Vagina (tissue), 2 donors: ENCODE results near the gene OR1E2. TPM values are rescaled to one million over a fixed set of nuclear protein-coding genes. Genes with fewer than 3 reads are reported as not detected.
A peak's percentile ranks its signal among the peaks of the same experiment; 100 is the strongest.

ENCODE experiments used
- DNase-seq, 2 donors: peaks; one replicate each; pipeline ENCODE4 v3.0.0-alpha.2; 2017; ENCODE audit errors: extremely low spot score in 2 of 2
- H3K27ac ChIP-seq: fragments of 200-600 bp; sonication (generic); one replicate; pipeline ENCODE4 v1.5.1; 2019
- H3K27me3 ChIP-seq: fragments of 200-600 bp; sonication (generic); one replicate; pipeline ENCODE4 v1.5.1; 2019
- H3K36me3 ChIP-seq, 2 donors: fragments of 200-600 bp; sonication (generic); one replicate each; pipeline ENCODE4 v1.5.1; 2017 to 2019
- H3K4me1 ChIP-seq: fragments of 200-600 bp; sonication (generic); one replicate; pipeline ENCODE4 v1.5.1; 2019
- H3K4me3 ChIP-seq, 2 donors: fragments of 200-600 bp; sonication (generic); 1 replicate in 1 of 2; 2 replicates in 1 of 2; pipeline ENCODE4 v1.5.1; 2016 to 2019
- H3K9me3 ChIP-seq: fragments of 200-600 bp; sonication (generic); one replicate; pipeline ENCODE4 v1.5.1; 2019
- CTCF ChIP-seq, 3 experiments: fragments of 450-650 bp in 2 of 3; fragments of 200-600 bp in 1 of 3; sonication (generic) in 1 of 3; IDR thresholded peaks; one replicate each; pipeline ENCODE4 v1.5.1; 2017 to 2019; ENCODE audit warnings: antibody characterized with exemption in 3 of 3, mild to moderate bottlenecking in 2 of 3, moderate library complexity in 2 of 3
- POLR2A ChIP-seq, 2 donors: fragments of 450-650 bp; IDR thresholded peaks; one replicate each; pipeline ENCODE4 v1.6.1; 2017; ENCODE audit warnings: antibody characterized with exemption in 2 of 2, mild to moderate bottlenecking in 2 of 2, moderate library complexity in 2 of 2
- POLR2AphosphoS5 ChIP-seq, 2 donors: sonication (generic); formaldehyde crosslinking; IDR thresholded peaks; one replicate each; pipeline ENCODE4 v1.9.0; 2017; ENCODE audit warnings: antibody characterized with exemption in 2 of 2, mild to moderate bottlenecking in 2 of 2, low read depth in 1 of 2; ENCODE audit not compliant: insufficient read depth in 1 of 2
- intact Hi-C: fragments of 100-400 bp; cut with DNase I; formaldehyde crosslinking; loops from one replicate; pipeline ENCODE4 v1.15.1; 2023
- total RNA-seq: library from RNA; depleted of rRNA; stranded (reverse); fragments of >200 nt; gene quantifications from one replicate; pipeline ENCODE4 v1.2.3, GENCODE V29; 2016

Gene OR1E2
- not detected for total RNA-seq

GRCh38 chr17:3433741-3434140 lies at the start of gene OR1E2:
TSS of gene OR1E2 (minus strand) at chr17:3433841. CDS start at chr17:3433841, 0 bp downstream.
- no peak within 1 kb of the TSS for H3K27ac ChIP-seq
- H3K4me1 ChIP-seq: no peaks in the 10 kb centered on the region
- no peaks in the 10 kb centered on the region for H3K27me3 ChIP-seq
- DNase-seq: no peak
- TF ChIP-seq POLR2AphosphoS5 (IDR thresholded peaks at IDR 0.05; ENCODE audit: insufficient read depth in 1 of 2, low read depth in 1 of 2): no peak
- no peak for TF ChIP-seq POLR2A (IDR thresholded peaks at IDR 0.05)
- TF ChIP-seq CTCF (IDR thresholded peaks at IDR 0.05): no peak
- intact Hi-C loops: no loop called here
- H3K9me3 ChIP-seq: no peaks in the 10 kb centered on the region
- H3K36me3 ChIP-seq: no peaks in the 10 kb centered on the region
- H3K4me3 ChIP-seq: no peak within 1 kb of the TSS

- Histone ChIP-seq H3K27me3 (no peaks in the 10 kb centered on the region), H3K36me3 (no peaks in the 10 kb centered on the region), H3K27ac (no peak overlapping the region), H3K9me3 (no peaks in the 10 kb centered on the region), H3K4me1 (no peaks in the 10 kb centered on the region), H3K4me3 (no peak overlapping the region)
- TF ChIP-seq CTCF (IDR thresholded peaks at IDR 0.05) (no peak), POLR2AphosphoS5 (IDR thresholded peaks at IDR 0.05; ENCODE audit: insufficient read depth in 1 of 2, low read depth in 1 of 2) (no peak), POLR2A (IDR thresholded peaks at IDR 0.05) (no peak)
- DNase-seq: no peak
- intact Hi-C loops: no loop called here
Observed at GRCh38 chr17:3482852-3483251, 49.2 kb upstream of the OR1E2 start.

DNA sequence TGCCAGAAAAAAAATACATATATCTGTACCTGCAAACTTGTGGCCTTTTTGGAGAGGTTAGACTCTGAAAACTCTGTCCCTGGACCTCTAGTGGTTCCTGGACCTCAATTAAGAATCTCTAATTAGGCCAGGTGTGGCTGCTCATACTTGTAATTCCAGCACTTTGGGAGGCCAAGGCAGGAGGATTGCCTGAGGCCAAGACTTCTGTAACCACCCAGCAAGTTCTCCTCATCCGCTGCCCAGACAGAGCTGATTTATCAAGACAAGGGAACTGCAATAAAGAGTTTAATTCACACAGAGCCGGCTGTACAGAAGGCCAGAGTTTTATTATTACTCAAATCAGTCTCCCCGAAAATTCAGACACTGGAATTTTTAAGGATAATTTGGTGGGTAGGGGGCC lies 46.3 kb upstream of the OR1E2 start:
- Histone ChIP-seq H3K4me3 (no peak overlapping the region), H3K36me3 (no peaks in the 10 kb centered on the region), H3K9me3 (no peaks in the 10 kb centered on the region), H3K27ac (no peak overlapping the region), H3K4me1 (peaks cover 15% of the 10 kb centered on the region), H3K27me3 (no peaks in the 10 kb centered on the region)
- TF ChIP-seq POLR2AphosphoS5 (IDR thresholded peaks at IDR 0.05; ENCODE audit: insufficient read depth in 1 of 2, low read depth in 1 of 2) (no peak), CTCF (IDR thresholded peaks at IDR 0.05) (no peak), POLR2A (IDR thresholded peaks at IDR 0.05) (no peak)
- intact Hi-C loops: no loop called here
- DNase-seq: no peak

- Histone ChIP-seq H3K36me3 (no peaks in the 10 kb centered on the region), H3K4me3 (peak within 1 kb of the TSS; percentile 35 to 41)
- intact Hi-C loops: no loop called here
Observed at GRCh38 chr17:3475812-3476610, 42.4 kb upstream of the OR1E2 start, which contains the start of gene ASPA. TSS of gene ASPA (plus strand) at chr17:3475997. CDS start at chr17:3476160, 163 bp downstream.

More at GRCh38 chr17:3475812-3476610, 42.4 kb upstream of the OR1E2 start, which contains the start of gene ASPA:
- Histone ChIP-seq H3K4me1 (peaks cover 28% of the 10 kb centered on the region), H3K27ac (peak within 1 kb of the TSS; percentile 63), H3K9me3 (no peaks in the 10 kb centered on the region), H3K27me3 (no peaks in the 10 kb centered on the region)
- TF ChIP-seq CTCF (IDR thresholded peaks at IDR 0.05) (no peak), POLR2A (IDR thresholded peaks at IDR 0.05) (no peak), POLR2AphosphoS5 (IDR thresholded peaks at IDR 0.05; ENCODE audit: insufficient read depth in 1 of 2, low read depth in 1 of 2) (no peak)
- DNase-seq: no peak
